Natural killer cell (primary cell): ENCODE data around the gene NAA40. TPM values are rescaled to one million over a fixed set of nuclear protein-coding genes. Genes with fewer than 3 reads are reported as not detected.

Experiments
- ATAC-seq, 3 donors: fragments of 150-1000 bp in 2 of 3; fragments of 200-7000 bp in 1 of 3; cut with Tn5 transposase; 1 replicate in 1 of 3; 2 replicates in 2 of 3; pipeline ENCODE4 v1.10.0; 2021; ENCODE audit warnings: mild to moderate bottlenecking in 2 of 3, moderate library complexity in 2 of 3
- DNase-seq, 2 donors: peaks; one replicate each; pipeline versions ENCODE4 v3.0.0 to v3.0.0-alpha.2; 2013 to 2021; ENCODE audit warnings: mixed read lengths in 1 of 2
- H3K27ac ChIP-seq: one replicate; pipeline ENCODE4 v1.5.1; 2013; ENCODE audit warnings: mild to moderate bottlenecking, low read length
- H3K27me3 ChIP-seq: one replicate; pipeline ENCODE4 v1.6.1; 2013; ENCODE audit warnings: low read length; ENCODE audit not compliant: control insufficient read depth, insufficient read depth
- H3K36me3 ChIP-seq: one replicate; pipeline ENCODE4 v1.6.1; 2013; ENCODE audit warnings: low read length; ENCODE audit not compliant: control insufficient read depth, insufficient read depth
- H3K4me1 ChIP-seq: one replicate; pipeline ENCODE4 v1.6.1; 2013; ENCODE audit warnings: low read length; ENCODE audit not compliant: control insufficient read depth, insufficient read depth
- H3K4me3 ChIP-seq: one replicate; pipeline ENCODE4 v1.5.1; 2013; ENCODE audit warnings: low read length
- H3K9me3 ChIP-seq: one replicate; pipeline ENCODE4 v1.6.1; 2013; ENCODE audit warnings: low read length; ENCODE audit not compliant: control insufficient read depth, insufficient read depth
- H3K27ac Mint-ChIP-seq, 2 donors: one replicate each; pipeline ENCODE4 v1.8.0; 2022; ENCODE audit warnings: mild to moderate bottlenecking in 2 of 2, mixed read lengths in 2 of 2, moderate library complexity in 1 of 2
- H3K27me3 Mint-ChIP-seq, 2 donors: one replicate each; pipeline ENCODE4 v1.8.0; 2022; ENCODE audit warnings: low read depth in 2 of 2, mixed read lengths in 2 of 2
- H3K36me3 Mint-ChIP-seq: one replicate; pipeline ENCODE4 v1.8.0; 2022; ENCODE audit warnings: mixed read lengths
- H3K4me1 Mint-ChIP-seq, 2 donors: one replicate each; pipeline ENCODE4 v1.8.0; 2022; ENCODE audit warnings: mixed read lengths in 2 of 2
- H3K4me3 Mint-ChIP-seq: one replicate; pipeline ENCODE4 v1.8.0; 2022; ENCODE audit warnings: mild to moderate bottlenecking, moderate library complexity, mixed read lengths
- H3K9me3 Mint-ChIP-seq, 2 donors: one replicate each; pipeline ENCODE4 v1.8.0; 2022; ENCODE audit warnings: mixed read lengths in 2 of 2
- WGBS: methylation state at CpG from one replicate; pipeline ENCODE4 v1.1.7; 2013; ENCODE audit warnings: missing lambda C conversion rate; ENCODE audit not compliant: insufficient coverage; 5-methylcytosine and 5-hydroxymethylcytosine counted together
- intact Hi-C: fragments of 100-400 bp; cut with micrococcal nuclease; formaldehyde crosslinking; loops from one replicate; pipeline ENCODE4 v1.14.2; 2022
- total RNA-seq, 4 donors: library from RNA; stranded (reverse); fragments of 120-200 nt in 1 of 4; gene quantifications; one replicate each; pipeline versions ENCODE4 v1.2.3 to v1.2.4, GENCODE V29; 2013 to 2022
- TF ChIP-seq, protein P1 (sequence below): fragments of 200-600 bp; IDR thresholded peaks from one replicate; pipeline ENCODE4 v1.8.0; 2022; ENCODE audit warnings: antibody characterized with exemption

NAA40 gene
- total RNA-seq, 3 donors from 2014 or later (not counting 1 experiment from before 2014, with no cell fraction given) = 44.8 to 72.1 (median 57.4) TPM

DNA sequence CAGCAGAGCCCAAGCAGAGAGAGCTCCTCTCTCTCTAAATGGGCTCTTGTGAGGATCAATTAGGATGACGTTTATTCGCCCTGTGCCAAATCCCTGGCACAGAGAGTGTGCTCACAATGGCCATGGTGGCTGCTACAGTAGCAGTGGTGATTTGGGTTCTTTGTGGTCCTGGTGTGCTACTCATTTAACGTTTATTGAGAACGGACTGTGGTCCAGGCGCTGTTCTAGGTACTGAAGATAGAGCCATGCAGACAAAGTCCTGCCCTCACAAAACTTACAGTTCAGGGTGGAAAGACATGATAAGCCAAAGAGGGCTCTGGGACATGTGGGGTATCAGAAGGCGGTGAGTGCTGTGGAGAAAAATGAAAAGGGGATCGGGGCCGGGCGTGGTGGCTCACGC, 52.8 kb downstream of the NAA40 start:
- peaks cover 32% of the 10 kb centered on the region for H3K36me3 ChIP-seq
- 94% methylated on average over 10 of the region's 10 CpGs for WGBS
- peaks cover 0 to 2% of the 10 kb centered on the region in 2 donors for H3K27me3 Mint-ChIP-seq

DNA sequence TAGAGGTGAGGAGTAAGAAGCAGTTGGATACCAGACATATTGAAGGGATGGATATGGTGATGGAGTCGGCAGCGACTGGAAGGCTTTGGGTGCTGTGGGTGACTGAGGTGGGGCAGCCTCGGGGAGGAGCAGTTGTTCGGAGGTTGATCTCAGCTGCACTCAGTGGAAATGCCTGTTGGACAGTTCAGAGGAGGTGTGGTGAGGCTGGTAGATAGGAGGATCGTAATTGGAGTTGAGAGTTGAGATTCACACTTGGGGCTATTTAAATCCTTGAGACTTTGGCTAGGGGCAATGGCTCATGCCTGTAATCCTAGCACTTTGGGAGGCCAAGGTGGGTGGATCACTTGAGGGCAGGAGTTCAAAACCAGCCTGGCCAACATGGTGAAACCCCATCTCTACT, 54.3 kb downstream of the NAA40 start:
- DNase-seq (no peak), ATAC-seq (no peak)
- TF ChIP-seq, protein P1, sequence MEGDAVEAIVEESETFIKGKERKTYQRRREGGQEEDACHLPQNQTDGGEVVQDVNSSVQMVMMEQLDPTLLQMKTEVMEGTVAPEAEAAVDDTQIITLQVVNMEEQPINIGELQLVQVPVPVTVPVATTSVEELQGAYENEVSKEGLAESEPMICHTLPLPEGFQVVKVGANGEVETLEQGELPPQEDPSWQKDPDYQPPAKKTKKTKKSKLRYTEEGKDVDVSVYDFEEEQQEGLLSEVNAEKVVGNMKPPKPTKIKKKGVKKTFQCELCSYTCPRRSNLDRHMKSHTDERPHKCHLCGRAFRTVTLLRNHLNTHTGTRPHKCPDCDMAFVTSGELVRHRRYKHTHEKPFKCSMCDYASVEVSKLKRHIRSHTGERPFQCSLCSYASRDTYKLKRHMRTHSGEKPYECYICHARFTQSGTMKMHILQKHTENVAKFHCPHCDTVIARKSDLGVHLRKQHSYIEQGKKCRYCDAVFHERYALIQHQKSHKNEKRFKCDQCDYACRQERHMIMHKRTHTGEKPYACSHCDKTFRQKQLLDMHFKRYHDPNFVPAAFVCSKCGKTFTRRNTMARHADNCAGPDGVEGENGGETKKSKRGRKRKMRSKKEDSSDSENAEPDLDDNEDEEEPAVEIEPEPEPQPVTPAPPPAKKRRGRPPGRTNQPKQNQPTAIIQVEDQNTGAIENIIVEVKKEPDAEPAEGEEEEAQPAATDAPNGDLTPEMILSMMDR = no peak
- 97% methylated on average over 5 of the region's 5 CpGs for WGBS
- H3K36me3 ChIP-seq = peaks cover 45% of the 10 kb centered on the region
- no peak overlapping the region for H3K4me3 ChIP-seq
- no peaks in the 10 kb centered on the region for H3K27me3 ChIP-seq
- intact Hi-C loops = no loop called here
- Mint-ChIP-seq H3K27me3 (peaks cover 0 to 5% of the 10 kb centered on the region in 2 donors), H3K4me3 (no peak overlapping the region), H3K4me1 (peaks cover 10 to 40% of the 10 kb centered on the region in 2 donors), H3K27ac (no peak overlapping the region), H3K36me3 (no peaks in the 10 kb centered on the region), H3K9me3 (no peaks in the 10 kb centered on the region)
- peaks cover 3% of the 10 kb centered on the region for H3K4me1 ChIP-seq
- H3K9me3 ChIP-seq = no peaks in the 10 kb centered on the region
- no peak overlapping the region for H3K27ac ChIP-seq

More for the DNA sequence above, 52.8 kb downstream of the NAA40 start:
- H3K4me1 Mint-ChIP-seq = peaks cover 10 to 40% of the 10 kb centered on the region in 2 donors
- Histone ChIP-seq H3K27me3 (no peaks in the 10 kb centered on the region), H3K4me3 (no peak overlapping the region), H3K9me3 (no peaks in the 10 kb centered on the region), H3K27ac (no peak overlapping the region), H3K4me1 (peaks cover 17% of the 10 kb centered on the region)
- TF ChIP-seq, protein P1 = no peak
- DNase-seq = no peak
- ATAC-seq = no peak
- intact Hi-C loops = no loop called here
- H3K27ac Mint-ChIP-seq = no peak overlapping the region
- H3K9me3 Mint-ChIP-seq = no peaks in the 10 kb centered on the region
- H3K36me3 Mint-ChIP-seq = no peaks in the 10 kb centered on the region
- no peak overlapping the region for H3K4me3 Mint-ChIP-seq

DNA sequence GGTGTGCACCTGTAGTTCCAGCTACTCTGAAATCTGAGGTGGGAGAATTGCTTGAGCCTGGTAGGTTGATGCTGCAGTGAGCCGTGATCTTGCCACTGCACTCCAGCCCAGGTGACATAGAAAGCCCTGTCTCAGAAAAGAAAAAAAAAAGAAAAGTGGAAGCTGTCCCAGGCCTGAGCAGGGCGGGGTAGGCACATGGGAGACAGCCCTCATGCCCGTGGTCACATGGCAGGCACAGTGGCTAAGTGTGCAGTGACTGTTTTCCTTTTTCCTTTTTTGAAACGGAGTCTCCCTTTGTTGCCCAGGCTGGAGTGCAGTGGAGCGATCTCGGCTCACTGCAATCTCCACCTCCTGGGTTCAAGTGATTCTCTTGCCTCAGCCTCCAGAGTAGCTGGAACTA, 55.2 kb downstream of the NAA40 start:
- Mint-ChIP-seq H3K4me3 (no peak overlapping the region), H3K9me3 (no peaks in the 10 kb centered on the region)

More for the DNA sequence above, 55.2 kb downstream of the NAA40 start:
- no peaks in the 10 kb centered on the region for H3K27me3 ChIP-seq
- DNase-seq (no peak), ATAC-seq (no peak)
- Mint-ChIP-seq H3K27ac (no peak overlapping the region), H3K36me3 (no peaks in the 10 kb centered on the region), H3K4me1 (peaks cover 10 to 40% of the 10 kb centered on the region in 2 donors), H3K27me3 (peaks cover 0 to 5% of the 10 kb centered on the region in 2 donors)
- peaks cover 41% of the 10 kb centered on the region for H3K36me3 ChIP-seq
- TF ChIP-seq, protein P1 = no peak
- no peak overlapping the region for H3K4me3 ChIP-seq
- intact Hi-C loops = no loop called here
- H3K4me1 ChIP-seq = peaks cover 2% of the 10 kb centered on the region
- H3K9me3 ChIP-seq = no peaks in the 10 kb centered on the region
- WGBS = 83% methylated on average over 6 of the region's 6 CpGs
- no peak overlapping the region for H3K27ac ChIP-seq
